WTC11 (cell line): Measurements from ENCODE around the gene GALNT13. TPM values are rescaled to one million over a fixed set of nuclear protein-coding genes. Genes with fewer than 3 reads are reported as not detected.

Source experiments
- ATAC-seq: fragments of 200-7000 bp; cut with Tn5 transposase; 2 replicates; pipeline ENCODE4 v1.10.0; 2021; ENCODE audit warnings: mild to moderate bottlenecking, moderate library complexity
- CTCF ChIA-PET: fragments of 300-600 bp; sonication (Branson Sonifier 250); formaldehyde crosslinking; loops from one replicate; lab custom pipeline; 2021; ENCODE audit warnings: antibody characterized with exemption; lab: Charles Lee
- POLR2A ChIA-PET: fragments of 350-600 bp; sonication (Branson Sonifier 250); formaldehyde crosslinking; loops from one replicate; lab custom pipeline; 2021; ENCODE audit warnings: antibody characterized with exemption; lab: Charles Lee
- DNase-seq: peaks from one replicate; pipeline ENCODE4 v3.0.0; 2021; ENCODE audit warnings: low spot score
- H3K27ac Mint-ChIP-seq: 2 replicates; pipeline ENCODE4 v1.8.0; 2021; ENCODE audit warnings: mixed read lengths
- H3K27me3 Mint-ChIP-seq: 2 replicates; pipeline ENCODE4 v1.8.0; 2021; ENCODE audit warnings: low read depth, mild to moderate bottlenecking, moderate library complexity, mixed read lengths
- H3K36me3 Mint-ChIP-seq: 2 replicates; pipeline ENCODE4 v1.8.0; 2021; ENCODE audit warnings: mixed read lengths
- H3K4me1 Mint-ChIP-seq: 2 replicates; pipeline ENCODE4 v1.8.0; 2022; ENCODE audit warnings: mixed read lengths
- H3K4me3 Mint-ChIP-seq: 2 replicates; pipeline ENCODE4 v1.8.0; 2021; ENCODE audit warnings: mild to moderate bottlenecking, moderate library complexity, mixed read lengths
- H3K9me3 Mint-ChIP-seq: 2 replicates; pipeline ENCODE4 v1.8.0; 2021; ENCODE audit warnings: mixed read lengths
- E2F5 ChIP-seq: sonication (generic); formaldehyde crosslinking; IDR thresholded peaks from 2 replicates; pipeline ENCODE4 v1.8.1; 2022; ENCODE audit warnings: mild to moderate bottlenecking, moderate library complexity, missing genetic modification reagents
- EMX1 ChIP-seq: fragments of 250-450 bp; sonication (Bioruptor Pico); IDR thresholded peaks from 2 replicates; pipeline ENCODE4 v1.8.0; 2021; ENCODE audit warnings: mild to moderate bottlenecking
- FOXP4 ChIP-seq: sonication (generic); formaldehyde crosslinking; IDR thresholded peaks from 2 replicates; pipeline ENCODE4 v1.8.0; 2022; ENCODE audit warnings: mild to moderate bottlenecking, missing genetic modification reagents
- JUN ChIP-seq: sonication (generic); formaldehyde crosslinking; IDR thresholded peaks from 2 replicates; pipeline ENCODE4 v1.8.0; 2023; ENCODE audit warnings: mild to moderate bottlenecking, missing genetic modification reagents
- MYBL2 ChIP-seq: sonication (generic); formaldehyde crosslinking; IDR thresholded peaks from 2 replicates; pipeline ENCODE4 v1.8.1; 2023; ENCODE audit warnings: mild to moderate bottlenecking, moderate library complexity, missing genetic modification reagents
- NR1H2 ChIP-seq: sonication (generic); formaldehyde crosslinking; IDR thresholded peaks from 2 replicates; pipeline ENCODE4 v1.9.0; 2021; ENCODE audit warnings: mild to moderate bottlenecking, moderate library complexity, missing genetic modification reagents
- PRDM15 ChIP-seq: sonication (generic); formaldehyde crosslinking; IDR thresholded peaks from 2 replicates; pipeline ENCODE4 v1.8.0; 2022; ENCODE audit warnings: missing genetic modification reagents
- STAT6 ChIP-seq: sonication (generic); formaldehyde crosslinking; conservative IDR thresholded peaks from 2 replicates; pipeline ENCODE4 v1.8.1; 2023; ENCODE audit warnings: mild to moderate bottlenecking, low read depth, missing genetic modification reagents, moderate library complexity
- ZNF138 ChIP-seq: sonication (generic); formaldehyde crosslinking; conservative IDR thresholded peaks from 2 replicates; pipeline ENCODE4 v1.8.1; 2022; ENCODE audit warnings: mild to moderate bottlenecking, moderate library complexity, missing genetic modification reagents
- ZNF416 ChIP-seq: fragments of 250-450 bp; sonication (Bioruptor Pico); IDR thresholded peaks from 2 replicates; pipeline ENCODE4 v1.9.0; 2021; ENCODE audit warnings: mild to moderate bottlenecking, inconsistent platforms
- total RNA-seq: library from RNA; stranded (reverse); gene quantifications from 3 replicates; pipeline ENCODE4 v1.2.3, GENCODE V29; 2021

Gene GALNT13
- total RNA-seq, 1 experiment from 2014 or later: 9.9 TPM

DNA sequence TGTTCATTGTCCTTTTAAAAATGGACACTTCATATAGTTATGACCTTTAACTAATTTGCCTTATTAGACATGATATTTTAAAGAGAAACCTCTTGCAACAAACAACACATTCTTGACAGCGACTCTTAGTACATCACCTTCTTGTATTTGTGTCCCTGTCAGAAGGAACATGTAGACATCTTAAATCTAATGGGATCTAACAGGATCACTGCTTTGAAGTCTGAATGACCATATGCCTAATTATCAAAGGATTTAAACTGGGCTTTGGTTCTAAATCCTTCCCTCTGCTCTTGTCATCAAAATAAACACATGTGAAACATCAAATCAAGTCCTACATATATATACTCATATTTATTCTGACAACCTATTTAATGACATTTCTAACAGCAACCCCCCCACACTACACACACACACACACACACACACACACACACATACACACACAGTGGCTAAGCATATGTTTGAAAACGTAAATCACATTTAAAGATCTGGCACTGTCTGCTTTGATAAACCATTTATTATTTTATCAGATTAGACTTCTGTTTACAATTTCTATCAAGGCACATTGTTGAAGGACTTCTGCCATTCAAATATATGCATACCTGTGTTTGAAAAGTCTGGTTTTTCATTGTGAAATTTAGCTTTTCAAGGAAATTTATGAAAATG is 4.2 kb downstream of the GALNT13 start (continued):
- TF ChIP-seq NR1H2 (CRISPR knock-in tag): no peak

DNA sequence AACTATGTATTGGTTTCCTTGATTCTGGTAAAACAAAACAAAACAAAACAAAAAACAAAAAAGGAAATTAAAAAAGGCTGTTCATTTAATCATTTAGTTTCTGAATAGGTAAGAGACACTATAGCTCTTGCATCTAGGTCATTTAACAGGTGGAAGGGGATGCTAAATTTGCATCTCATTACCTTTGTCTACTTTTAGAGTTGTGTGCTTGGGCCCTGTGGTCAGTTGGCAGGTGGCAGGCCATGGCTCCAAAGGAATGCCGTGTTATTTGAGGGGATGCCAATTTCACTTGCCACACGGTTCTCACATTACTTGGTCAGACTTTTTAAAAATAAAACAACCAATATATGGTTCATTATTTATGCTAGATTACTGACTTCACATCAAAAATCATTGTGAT is 9.2 kb downstream of the GALNT13 start:
- DNase-seq: no peak
- no peak for ATAC-seq
- Mint-ChIP-seq H3K4me3 (no peak overlapping the region), H3K9me3 (peaks cover 4% of the 10 kb centered on the region), H3K27me3 (no peaks in the 10 kb centered on the region), H3K27ac (no peak overlapping the region), H3K4me1 (no peaks in the 10 kb centered on the region), H3K36me3 (peaks cover 2% of the 10 kb centered on the region; the same call in 1 of the 2 replicates)
- CTCF ChIA-PET: no interaction called here
- POLR2A ChIA-PET: no interaction called here
- no peak for TF ChIP-seq STAT6 (CRISPR knock-in tag)
- no peak for TF ChIP-seq ZNF416 (CRISPR knock-in tag)
- TF ChIP-seq EMX1 (CRISPR knock-in tag): no peak
- no peak for TF ChIP-seq MYBL2 (CRISPR knock-in tag)

GRCh38 chr2:153886833-153887232 is 15.1 kb downstream of the GALNT13 start:
- Mint-ChIP-seq H3K27ac (no peak overlapping the region), H3K4me1 (peaks cover 21% of the 10 kb centered on the region), H3K9me3 (peaks cover 9% of the 10 kb centered on the region), H3K36me3 (peaks cover 2% of the 10 kb centered on the region; the same call in 1 of the 2 replicates), H3K27me3 (no peaks in the 10 kb centered on the region), H3K4me3 (no peak overlapping the region)
- ATAC-seq: no peak
- ChIA-PET CTCF (no interaction called here), POLR2A (no interaction called here)
- no peak for DNase-seq
- TF ChIP-seq PRDM15 (CRISPR knock-in tag): no peak

GRCh38 chr2:153890576-153890975 is 18.9 kb downstream of the GALNT13 start:
- ChIA-PET POLR2A (no interaction called here), CTCF (interaction anchor here (0.8 to 1.5 kb wide), 5 partner anchors 17 to 120 kb away, joined by 3 to 10 read pairs (median 3); partner anchors contain the start of gene GALNT13)
- ATAC-seq (peak; percentile 99), DNase-seq (peak; percentile 17)
- H3K4me1 Mint-ChIP-seq: peaks cover 24% of the 10 kb centered on the region
- no peak for TF ChIP-seq ZNF138 (CRISPR knock-in tag)
- no peak for TF ChIP-seq E2F5 (CRISPR knock-in tag)
- TF ChIP-seq FOXP4 (CRISPR knock-in tag): peak; percentile 45; the same call in 1 of the 2 replicates
- TF ChIP-seq JUN (CRISPR knock-in tag): no peak
- H3K4me3 Mint-ChIP-seq: no peak overlapping the region
- peaks cover 9% of the 10 kb centered on the region for H3K9me3 Mint-ChIP-seq
- no peaks in the 10 kb centered on the region for H3K27me3 Mint-ChIP-seq
- peak overlapping the region; percentile 85 for H3K27ac Mint-ChIP-seq
- H3K36me3 Mint-ChIP-seq: peaks cover 2% of the 10 kb centered on the region; the same call in 1 of the 2 replicates
